GM21367 (cell line): ENCODE measurements around the gene BRSK1.
A peak's percentile ranks its signal among the peaks of the same experiment; 100 is the strongest.

Experiments
- ATAC-seq: cut with Tn5 transposase; IDR thresholded peaks from one replicate; pipeline ENCODE4 v1.9.1; 2021; ENCODE audit not compliant: unreplicated experiment

Gene BRSK1

GRCh38 chr19:55253842-55254624 lies 29.8 kb upstream of the BRSK1 start:
- peak; percentile 28 for ATAC-seq

- no peak for ATAC-seq
Observed at GRCh38 chr19:55254625-55254977, 29.2 kb upstream of the BRSK1 start.

GRCh38 chr19:55255618-55256423 lies 28.0 kb upstream of the BRSK1 start:
- ATAC-seq, result no peak

- no peak for ATAC-seq
Observed at GRCh38 chr19:55256562-55257460, 27.0 kb upstream of the BRSK1 start.

- no peak for ATAC-seq
Observed at GRCh38 chr19:55257461-55258420, 26.1 kb upstream of the BRSK1 start.

- ATAC-seq, result peak; percentile 3
Observed at GRCh38 chr19:55258476-55258827, 25.3 kb upstream of the BRSK1 start.

GRCh38 chr19:55258828-55259539 lies 24.8 kb upstream of the BRSK1 start, which contains the start of gene PPP6R1:
Gene PPP6R1, minus strand, starts transcription at chr19:55259017. Its CDS starts 11,914 bp downstream, at chr19:55247103.
- peak; percentile 52 for ATAC-seq

- no peak for ATAC-seq
Observed at GRCh38 chr19:55259540-55260210, 24.1 kb upstream of the BRSK1 start.

- ATAC-seq, result no peak
Observed at GRCh38 chr19:55261671-55262126, 22.1 kb upstream of the BRSK1 start.

- no peak for ATAC-seq
Observed at GRCh38 chr19:55262359-55262758, 21.4 kb upstream of the BRSK1 start.

GRCh38 chr19:55264531-55264930 lies 19.3 kb upstream of the BRSK1 start:
- no peak for ATAC-seq

GRCh38 chr19:55265173-55265572 lies 18.6 kb upstream of the BRSK1 start:
- no peak for ATAC-seq

GRCh38 chr19:55265723-55266386 lies 17.9 kb upstream of the BRSK1 start:
- no peak for ATAC-seq

- ATAC-seq, result no peak
Observed at GRCh38 chr19:55266404-55266803, 17.4 kb upstream of the BRSK1 start.

GRCh38 chr19:55266840-55267239 lies 17.0 kb upstream of the BRSK1 start:
- no peak for ATAC-seq

- ATAC-seq, result no peak
Observed at GRCh38 chr19:55269299-55269698, 14.5 kb upstream of the BRSK1 start.

GRCh38 chr19:55270172-55270942 lies 13.4 kb upstream of the BRSK1 start:
- ATAC-seq, result no peak

- no peak for ATAC-seq
Observed at GRCh38 chr19:55272142-55272541, 11.7 kb upstream of the BRSK1 start.
